ENCODE data around the gene SCO2. TPM values are rescaled to one million over a fixed set of nuclear protein-coding genes. Genes with fewer than 3 reads are reported as not detected.

Gene SCO2
- total and polyA plus RNA-seq, 4 donors, result 0.37 to 9.3 (median 6.1) TPM

GRCh38 chr22:50524676-50525103 lies 708 bp downstream of the SCO2 start:
- Histone ChIP-seq H3K9ac (ENCODE audit: insufficient read depth in 1 of 2, low read length in 2 of 2) (no peak overlapping the region), H3K27ac (ENCODE audit: low read depth in 1 of 2, low read length in 1 of 2) (peak overlapping the region; percentile 85 to 95), H3K9me3 (ENCODE audit: control insufficient read depth in 4 of 4, insufficient read depth in 3 of 4, low read length in 3 of 4) (no peaks in the 10 kb centered on the region), H3K27me3 (ENCODE audit: control insufficient read depth in 3 of 3, insufficient read depth in 3 of 3, low read length in 2 of 3) (peaks cover 0 to 10% (median 2%) of the 10 kb centered on the region in 3 donors), H3K4me3 (peak overlapping the region; percentile 63), H3K36me3 (ENCODE audit: control insufficient read depth in 4 of 4, insufficient read depth in 4 of 4, low read length in 4 of 4) (peaks cover 0 to 32% (median 17%) of the 10 kb centered on the region in 4 donors), H3K4me1 (ENCODE audit: control insufficient read depth in 5 of 5, insufficient read depth in 5 of 5, low read length in 5 of 5) (peaks cover 0 to 19% (median 8%) of the 10 kb centered on the region in 5 donors)
- ATAC-seq (ENCODE audit: insufficient read depth, low FRiP score) (no peak), DNase-seq (no peak)
- WGBS, 2 donors, result 6 to 7% methylated on average over 19 of the region's 19 CpGs
- no peak for TF ChIP-seq CTCF (IDR thresholded peaks at IDR 0.05; ENCODE audit: control extremely low read depth, extremely low read depth)

- Histone ChIP-seq H3K27me3 (ENCODE audit: control insufficient read depth in 3 of 3, insufficient read depth in 3 of 3, low read length in 2 of 3) (peaks cover 0 to 3% (median 0%) of the 10 kb centered on the region in 3 donors), H3K9me3 (ENCODE audit: control insufficient read depth in 4 of 4, insufficient read depth in 3 of 4, low read length in 3 of 4) (no peaks in the 10 kb centered on the region), H3K36me3 (ENCODE audit: control insufficient read depth in 4 of 4, insufficient read depth in 4 of 4, low read length in 4 of 4) (peaks cover 0 to 34% (median 18%) of the 10 kb centered on the region in 4 donors), H3K4me3 (no peak overlapping the region), H3K9ac (ENCODE audit: insufficient read depth in 1 of 2, low read length in 2 of 2) (no peak overlapping the region), H3K4me1 (ENCODE audit: control insufficient read depth in 5 of 5, insufficient read depth in 5 of 5, low read length in 5 of 5) (peaks cover 0 to 16% (median 8%) of the 10 kb centered on the region in 5 donors), H3K27ac (ENCODE audit: low read depth in 1 of 2, low read length in 1 of 2) (peak overlapping the region in 1 of 2 donors; percentile 95)
- DNase-seq (peak in 1 of 3 donors; percentile 11), ATAC-seq (ENCODE audit: insufficient read depth, low FRiP score) (no peak)
- 87 to 88% methylated on average over 25 of the region's 25 CpGs for WGBS, 2 donors
- no peak for TF ChIP-seq CTCF (IDR thresholded peaks at IDR 0.05; ENCODE audit: control extremely low read depth, extremely low read depth)
Measured at GRCh38 chr22:50523806-50524675, 1.4 kb downstream of the SCO2 start.

GRCh38 chr22:50523458-50523805 lies 2.0 kb downstream of the SCO2 start:
- peaks cover 0 to 38% (median 20%) of the 10 kb centered on the region in 4 donors for H3K36me3 ChIP-seq (ENCODE audit: control insufficient read depth in 4 of 4, insufficient read depth in 4 of 4, low read length in 4 of 4)
- ATAC-seq (ENCODE audit: insufficient read depth, low FRiP score), result no peak

More at GRCh38 chr22:50523458-50523805, 2.0 kb downstream of the SCO2 start:
- WGBS, 2 donors, result 94 to 95% methylated on average over 16 of the region's 16 CpGs
- Histone ChIP-seq H3K27me3 (ENCODE audit: control insufficient read depth in 3 of 3, insufficient read depth in 3 of 3, low read length in 2 of 3) (peaks cover 0 to under 1% (median 0%) of the 10 kb centered on the region in 3 donors), H3K9me3 (ENCODE audit: control insufficient read depth in 4 of 4, insufficient read depth in 3 of 4, low read length in 3 of 4) (no peaks in the 10 kb centered on the region), H3K27ac (ENCODE audit: low read depth in 1 of 2, low read length in 1 of 2) (no peak overlapping the region), H3K9ac (ENCODE audit: insufficient read depth in 1 of 2, low read length in 2 of 2) (no peak overlapping the region), H3K4me3 (no peak overlapping the region), H3K4me1 (ENCODE audit: control insufficient read depth in 5 of 5, insufficient read depth in 5 of 5, low read length in 5 of 5) (peaks cover 0 to 16% (median 8%) of the 10 kb centered on the region in 5 donors)
- no peak for TF ChIP-seq CTCF (IDR thresholded peaks at IDR 0.05; ENCODE audit: control extremely low read depth, extremely low read depth)
- DNase-seq, result no peak
